GM12878 (cell line): ENCODE data around the gene MEIKIN.

Experiments used
- CEBPB ChIP-seq, 2 experiments: fragments of 150-350 bp in 1 of 2; IDR thresholded peaks; 2 replicates each; pipeline ENCODE4 v1.6.1; 2012 to 2014; ENCODE audit warnings: low read depth in 2 of 2, low read length in 2 of 2, borderline replicate concordance in 1 of 2, inconsistent platforms in 1 of 2
- CTCF ChIP-seq, 3 experiments: IDR thresholded peaks in 2 of 3; conservative IDR thresholded peaks in 1 of 3; 2 replicates each; pipeline ENCODE4 v1.5.1; 2011; ENCODE audit warnings: low read depth in 3 of 3, low read length in 3 of 3, mild to moderate bottlenecking in 3 of 3, control low read depth in 2 of 3, moderate library complexity in 2 of 3, inconsistent platforms in 1 of 3, mixed read lengths in 1 of 3; ENCODE audit not compliant: control insufficient read depth in 2 of 3, insufficient read depth in 1 of 3; ENCODE audit errors: extremely low read depth in 1 of 3
- REST ChIP-seq: IDR thresholded peaks from 2 replicates; pipeline ENCODE4 v1.6.1; 2012; ENCODE audit warnings: mild to moderate bottlenecking, low read depth, low read length
- TF ChIP-seq, protein P1 (sequence below): fragments of 450-650 bp; IDR thresholded peaks from 2 replicates; pipeline ENCODE4 v1.6.1; 2017; ENCODE audit warnings: antibody characterized with exemption, mild to moderate bottlenecking, moderate library complexity

- TF ChIP-seq CTCF (IDR thresholded peaks at IDR 0.05 in 2 of 3, conservative IDR thresholded peaks at IDR 0.05 in 1 of 3; ENCODE audit: control insufficient read depth in 2 of 3, extremely low read depth in 1 of 3, insufficient read depth in 1 of 3, low read depth in 3 of 3, low read length in 3 of 3) (no peak), CEBPB (IDR thresholded peaks at IDR 0.05; ENCODE audit: borderline replicate concordance in 1 of 2, low read depth in 2 of 2, low read length in 2 of 2) (no peak), REST (no peak)
- TF ChIP-seq, protein P1, sequence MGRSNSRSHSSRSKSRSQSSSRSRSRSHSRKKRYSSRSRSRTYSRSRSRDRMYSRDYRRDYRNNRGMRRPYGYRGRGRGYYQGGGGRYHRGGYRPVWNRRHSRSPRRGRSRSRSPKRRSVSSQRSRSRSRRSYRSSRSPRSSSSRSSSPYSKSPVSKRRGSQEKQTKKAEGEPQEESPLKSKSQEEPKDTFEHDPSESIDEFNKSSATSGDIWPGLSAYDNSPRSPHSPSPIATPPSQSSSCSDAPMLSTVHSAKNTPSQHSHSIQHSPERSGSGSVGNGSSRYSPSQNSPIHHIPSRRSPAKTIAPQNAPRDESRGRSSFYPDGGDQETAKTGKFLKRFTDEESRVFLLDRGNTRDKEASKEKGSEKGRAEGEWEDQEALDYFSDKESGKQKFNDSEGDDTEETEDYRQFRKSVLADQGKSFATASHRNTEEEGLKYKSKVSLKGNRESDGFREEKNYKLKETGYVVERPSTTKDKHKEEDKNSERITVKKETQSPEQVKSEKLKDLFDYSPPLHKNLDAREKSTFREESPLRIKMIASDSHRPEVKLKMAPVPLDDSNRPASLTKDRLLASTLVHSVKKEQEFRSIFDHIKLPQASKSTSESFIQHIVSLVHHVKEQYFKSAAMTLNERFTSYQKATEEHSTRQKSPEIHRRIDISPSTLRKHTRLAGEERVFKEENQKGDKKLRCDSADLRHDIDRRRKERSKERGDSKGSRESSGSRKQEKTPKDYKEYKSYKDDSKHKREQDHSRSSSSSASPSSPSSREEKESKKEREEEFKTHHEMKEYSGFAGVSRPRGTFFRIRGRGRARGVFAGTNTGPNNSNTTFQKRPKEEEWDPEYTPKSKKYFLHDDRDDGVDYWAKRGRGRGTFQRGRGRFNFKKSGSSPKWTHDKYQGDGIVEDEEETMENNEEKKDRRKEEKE = no peak
Measured at GRCh38 chr5:131928957-131929356, 16.5 kb downstream of the MEIKIN start.
